B cell (primary cell): ENCODE results near the gene AXIN2. TPM values are rescaled to one million over a fixed set of nuclear protein-coding genes. Genes with fewer than 3 reads are reported as not detected.

Source experiments
- ATAC-seq: fragments of 200-7000 bp; cut with Tn5 transposase; one replicate; pipeline ENCODE4 v1.10.0; 2021; ENCODE audit warnings: low read depth, mild to moderate bottlenecking, moderate number of reproducible peaks, moderate library complexity
- CTCF ChIA-PET: fragments of 350-600 bp; sonication (Branson Sonifier 250); formaldehyde crosslinking; loops from one replicate; lab custom pipeline; 2021; ENCODE audit warnings: antibody characterized with exemption, inconsistent platforms; lab: Charles Lee
- POLR2A ChIA-PET: fragments of 350-600 bp; sonication (Branson Sonifier 250); formaldehyde crosslinking; loops from one replicate; lab custom pipeline; 2021; ENCODE audit warnings: antibody characterized with exemption; lab: Charles Lee
- DNase-seq: peaks from one replicate; pipeline ENCODE4 v3.0.0; 2013
- H2AFZ ChIP-seq: 2 replicates; pipeline ENCODE4 v1.6.1; 2012; ENCODE audit warnings: mild to moderate bottlenecking, low read depth, low read length; ENCODE audit not compliant: insufficient read depth, poor library complexity, severe bottlenecking
- H3K27ac ChIP-seq, 2 donors: 1 replicate in 1 of 2; 2 replicates in 1 of 2; pipeline ENCODE4 v1.5.1; 2012 to 2013; ENCODE audit warnings: low read length in 2 of 2, mild to moderate bottlenecking in 2 of 2, moderate library complexity in 1 of 2
- H3K27me3 ChIP-seq, 4 experiments: fragments of 200-600 bp in 1 of 4; sonication (generic) in 1 of 4; replicated peaks in 1 of 4; 1 replicate in 2 of 4; 2 replicates in 2 of 4; pipeline versions ENCODE4 v1.6.1 to v1.7.0; 2013 to 2016; ENCODE audit warnings: low read length in 3 of 4, mild to moderate bottlenecking in 2 of 4, mixed read lengths in 1 of 4, moderate library complexity in 1 of 4; ENCODE audit not compliant: insufficient read depth in 4 of 4, control insufficient read depth in 3 of 4; ENCODE audit errors: control extremely low read depth in 1 of 4
- H3K36me3 ChIP-seq, 2 experiments: replicated peaks in 1 of 2; 1 replicate in 1 of 2; 2 replicates in 1 of 2; pipeline versions ENCODE4 v1.6.1 to v1.7.1; 2013; ENCODE audit warnings: low read length in 1 of 2; ENCODE audit not compliant: insufficient read depth in 2 of 2, control insufficient read depth in 1 of 2; ENCODE audit errors: control extremely low read depth in 1 of 2, extremely low read depth in 1 of 2
- H3K4me1 ChIP-seq, 2 donors: fragments of 200-600 bp in 1 of 2; sonication (generic) in 1 of 2; 1 replicate in 1 of 2; 2 replicates in 1 of 2; pipeline versions ENCODE4 v1.5.1 to v1.6.1; 2013 to 2017; ENCODE audit warnings: low read length in 2 of 2; ENCODE audit not compliant: control insufficient read depth in 2 of 2, insufficient read depth in 2 of 2
- H3K4me2 ChIP-seq: replicated peaks from 2 replicates; pipeline ENCODE3; 2012; ENCODE audit warnings: mild to moderate bottlenecking, low read depth, low read length; ENCODE audit not compliant: poor library complexity, severe bottlenecking
- H3K4me3 ChIP-seq, 5 experiments: fragments of 200-600 bp in 1 of 5; sonication (generic) in 1 of 5; 1 replicate in 3 of 5; 2 replicates in 2 of 5; pipeline versions ENCODE4 v1.5.1 to v1.7.0; 2011 to 2016; ENCODE audit warnings: low read length in 4 of 5, mild to moderate bottlenecking in 4 of 5, low read depth in 2 of 5, control low read depth in 1 of 5, moderate library complexity in 1 of 5; ENCODE audit not compliant: insufficient read depth in 1 of 5; ENCODE audit errors: control extremely low read depth in 1 of 5, extremely low read depth in 1 of 5
- H3K79me2 ChIP-seq: fragments of 200-600 bp; sonication (generic); one replicate; pipeline ENCODE4 v1.6.0; 2016; ENCODE audit warnings: low read length; ENCODE audit not compliant: control insufficient read depth, insufficient read depth
- H3K9ac ChIP-seq: fragments of 200-600 bp; sonication (generic); 2 replicates; pipeline ENCODE4 v1.6.1; 2017; ENCODE audit warnings: mild to moderate bottlenecking, low read length, moderate library complexity
- H3K9me3 ChIP-seq, 3 donors: one replicate each; pipeline versions ENCODE4 v1.6.1 to v1.7.1; 2013; ENCODE audit warnings: low read length in 2 of 3; ENCODE audit not compliant: control insufficient read depth in 2 of 3, insufficient read depth in 1 of 3; ENCODE audit errors: control extremely low read depth in 1 of 3
- H4K20me1 ChIP-seq: 2 replicates; pipeline ENCODE4 v1.6.0; 2012; ENCODE audit warnings: mild to moderate bottlenecking, low read length; ENCODE audit not compliant: insufficient read depth, control insufficient read depth, poor library complexity, severe bottlenecking
- H3K27ac Mint-ChIP-seq: one replicate; pipeline ENCODE4 v1.8.0; 2021; ENCODE audit warnings: mixed read lengths
- H3K27me3 Mint-ChIP-seq: one replicate; pipeline ENCODE4 v1.8.0; 2021; ENCODE audit warnings: mixed read lengths
- H3K4me1 Mint-ChIP-seq: one replicate; pipeline ENCODE4 v1.8.0; 2021; ENCODE audit warnings: mixed read lengths
- H3K4me3 Mint-ChIP-seq: one replicate; pipeline ENCODE4 v1.8.0; 2021; ENCODE audit warnings: mixed read lengths
- H3K9me3 Mint-ChIP-seq: one replicate; pipeline ENCODE4 v1.8.0; 2022; ENCODE audit warnings: mixed read lengths; ENCODE audit not compliant: insufficient read depth
- CTCF ChIP-seq: fragments of 200-600 bp; IDR thresholded peaks from one replicate; pipeline ENCODE4 v1.8.0; 2022; ENCODE audit warnings: antibody characterized with exemption, mild to moderate bottlenecking
- EZH2 ChIP-seq: IDR thresholded peaks from 2 replicates; pipeline ENCODE4 v1.6.1; 2012; ENCODE audit warnings: borderline replicate concordance, low read depth, mild to moderate bottlenecking, moderate library complexity, low read length; ENCODE audit not compliant: insufficient read depth, poor library complexity, severe bottlenecking
- WGBS: methylation state at CpG from one replicate; pipeline ENCODE4 v1.1.5; 2013; ENCODE audit warnings: missing lambda C conversion rate; ENCODE audit not compliant: insufficient coverage; 5-methylcytosine and 5-hydroxymethylcytosine counted together
- intact Hi-C: fragments of 100-400 bp; cut with micrococcal nuclease; formaldehyde crosslinking; loops from one replicate; pipeline ENCODE4 v1.10.0; 2022
- polyA plus RNA-seq: library from polyadenylated mRNA; depleted of rRNA; stranded (reverse); fragments of >200 nt; gene quantifications from 2 replicates; pipeline ENCODE4 v1.2.3, GENCODE V29; 2012
- total RNA-seq, 2 donors: library from RNA; stranded (reverse); fragments of 120-200 nt in 1 of 2; gene quantifications; 1 replicate in 1 of 2; 2 replicates in 1 of 2; pipeline versions ENCODE4 v1.2.3 to v1.2.4, GENCODE V29; 2013 to 2022

Gene AXIN2
- total and polyA plus RNA-seq, 2 donors (not counting 1 experiment from before 2014, with no cell fraction given) = 0.16 to 1.2 TPM

GRCh38 chr17:65550075-65550662 is 11.3 kb downstream of the AXIN2 start:
- H3K9me3 ChIP-seq = no peaks in the 10 kb centered on the region
- Mint-ChIP-seq H3K4me1 (no peaks in the 10 kb centered on the region), H3K27me3 (peaks cover 16% of the 10 kb centered on the region), H3K27ac (no peak overlapping the region), H3K4me3 (no peak overlapping the region), H3K9me3 (no peaks in the 10 kb centered on the region)
- no peaks in the 10 kb centered on the region for H3K36me3 ChIP-seq
- WGBS = 81% methylated on average over 3 of the region's 9 CpGs
- no peak overlapping the region for H3K27ac ChIP-seq
- no peak overlapping the region for H2AFZ ChIP-seq
- ChIA-PET POLR2A (no interaction called here), CTCF (no interaction called here)
- DNase-seq (no peak), ATAC-seq (no peak)
- H3K4me3 ChIP-seq = no peak overlapping the region
- peaks cover 15% of the 10 kb centered on the region for H4K20me1 ChIP-seq
- no peak overlapping the region for H3K4me2 ChIP-seq
- H3K79me2 ChIP-seq = peaks cover 6% of the 10 kb centered on the region
- H3K9ac ChIP-seq = no peak overlapping the region
- intact Hi-C loops = no loop called here
- no peaks in the 10 kb centered on the region for H3K4me1 ChIP-seq
- no peaks in the 10 kb centered on the region for H3K27me3 ChIP-seq
- TF ChIP-seq CTCF = no peak

GRCh38 chr17:65548269-65548969 is 13.0 kb downstream of the AXIN2 start:
- Mint-ChIP-seq H3K4me3 (no peak overlapping the region), H3K27ac (no peak overlapping the region), H3K4me1 (no peaks in the 10 kb centered on the region), H3K9me3 (no peaks in the 10 kb centered on the region), H3K27me3 (peaks cover 12% of the 10 kb centered on the region)
- intact Hi-C loops = no loop called here
- ATAC-seq (no peak), DNase-seq (no peak)
- H3K79me2 ChIP-seq = peaks cover 6% of the 10 kb centered on the region
- H3K27me3 ChIP-seq = no peaks in the 10 kb centered on the region
- no peak overlapping the region for H3K4me2 ChIP-seq
- no peak overlapping the region for H3K9ac ChIP-seq
- H3K4me1 ChIP-seq = no peaks in the 10 kb centered on the region
- H3K36me3 ChIP-seq = no peaks in the 10 kb centered on the region
- no peak overlapping the region for H3K27ac ChIP-seq
- H2AFZ ChIP-seq = no peak overlapping the region
- TF ChIP-seq CTCF (no peak), EZH2 (no peak)
- peaks cover 15% of the 10 kb centered on the region for H4K20me1 ChIP-seq
- no peak overlapping the region for H3K4me3 ChIP-seq
- no peaks in the 10 kb centered on the region for H3K9me3 ChIP-seq
- ChIA-PET CTCF (no interaction called here), POLR2A (no interaction called here)
- 95% methylated on average over 4 of the region's 6 CpGs for WGBS
